GM19372 (cell line): ENCODE results near the gene NAT8.
"Not testable (repeated sequence)": the region's sequence is repeated elsewhere in the genome, so short reads cannot be mapped to it uniquely, and the experiment has no call there.

Experiments
- ATAC-seq: cut with Tn5 transposase; IDR thresholded peaks from one replicate; pipeline ENCODE4 v1.9.1; 2021; ENCODE audit warnings: mild to moderate bottlenecking, low read depth, moderate library complexity; ENCODE audit not compliant: unreplicated experiment

Gene NAT8, protein sequence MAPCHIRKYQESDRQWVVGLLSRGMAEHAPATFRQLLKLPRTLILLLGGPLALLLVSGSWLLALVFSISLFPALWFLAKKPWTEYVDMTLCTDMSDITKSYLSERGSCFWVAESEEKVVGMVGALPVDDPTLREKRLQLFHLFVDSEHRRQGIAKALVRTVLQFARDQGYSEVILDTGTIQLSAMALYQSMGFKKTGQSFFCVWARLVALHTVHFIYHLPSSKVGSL

DNA sequence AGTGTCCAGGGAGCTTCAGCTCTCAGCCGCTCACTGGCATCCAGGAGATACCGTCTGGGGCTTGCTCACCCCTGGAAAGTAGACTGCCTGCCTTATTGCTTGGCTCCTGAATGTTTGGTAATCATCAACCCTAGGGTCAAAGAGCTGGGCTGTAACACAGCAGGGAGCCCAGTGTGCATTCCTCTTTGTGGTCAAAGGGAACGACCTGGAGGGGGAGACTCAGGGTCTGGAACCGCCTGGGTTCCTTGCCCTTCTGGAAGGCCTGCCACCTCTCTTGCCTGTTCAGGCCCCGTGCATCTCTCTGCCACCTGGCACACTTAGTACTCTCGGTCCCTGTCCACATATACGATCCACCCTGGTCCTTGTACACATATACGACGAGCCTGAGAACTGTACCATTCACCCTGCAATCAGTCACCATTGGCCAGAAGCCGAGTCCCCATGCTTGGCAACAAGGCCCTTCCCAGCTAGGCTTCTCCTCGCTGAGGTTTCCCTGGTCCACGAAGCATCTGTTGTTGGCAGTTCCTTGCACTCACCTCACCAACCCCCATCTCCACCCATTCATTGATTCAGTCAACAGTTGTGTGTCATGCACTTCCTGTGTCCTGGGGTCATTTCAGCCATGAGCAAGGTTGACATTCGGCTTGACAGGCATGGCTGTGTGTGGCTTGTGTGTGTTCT lies at the start of gene NAT8:
TSS of gene NAT8 (minus strand) at position 85 of the 681 bp plus-strand sequence. CDS start 794 bp downstream, outside the sequence.
- no peak for ATAC-seq

DNA sequence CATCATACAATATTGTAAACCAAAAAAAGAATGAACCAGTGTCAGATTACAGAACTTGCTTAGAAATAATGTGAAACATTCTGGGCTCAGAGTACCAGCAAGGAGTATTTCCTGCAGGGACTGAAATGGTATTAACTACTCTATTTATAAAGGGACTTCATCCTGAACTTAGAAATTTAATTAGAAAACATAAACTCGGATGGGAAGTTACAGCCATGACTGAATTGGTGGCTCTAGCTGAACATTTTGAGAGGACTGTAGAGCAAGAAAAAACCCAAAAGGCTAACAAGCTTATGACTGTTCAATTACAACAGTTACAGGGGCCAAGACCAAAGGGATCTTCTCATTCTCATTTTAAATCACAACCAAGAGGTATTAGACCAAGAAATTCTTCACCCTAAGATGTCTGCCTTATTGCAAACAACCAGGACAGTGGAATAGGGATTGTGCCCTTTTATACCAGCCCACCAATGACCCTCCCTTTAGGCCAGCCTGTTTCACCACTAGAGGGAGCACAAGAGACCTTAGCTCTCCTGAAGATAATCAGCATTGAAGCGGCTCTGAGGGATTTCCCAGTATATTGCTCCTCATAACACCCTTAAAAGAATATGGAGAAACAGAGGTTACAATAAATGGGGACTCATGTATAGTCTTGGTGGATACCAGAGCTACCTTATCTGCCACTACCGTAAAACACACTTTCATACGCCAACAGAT lies 48.3 kb upstream of the NAT8 start:
- ATAC-seq: not testable (repeated sequence)

- not testable (repeated sequence) for ATAC-seq
Measured at GRCh38 chr2:73688494-73688893, 46.3 kb upstream of the NAT8 start.

DNA sequence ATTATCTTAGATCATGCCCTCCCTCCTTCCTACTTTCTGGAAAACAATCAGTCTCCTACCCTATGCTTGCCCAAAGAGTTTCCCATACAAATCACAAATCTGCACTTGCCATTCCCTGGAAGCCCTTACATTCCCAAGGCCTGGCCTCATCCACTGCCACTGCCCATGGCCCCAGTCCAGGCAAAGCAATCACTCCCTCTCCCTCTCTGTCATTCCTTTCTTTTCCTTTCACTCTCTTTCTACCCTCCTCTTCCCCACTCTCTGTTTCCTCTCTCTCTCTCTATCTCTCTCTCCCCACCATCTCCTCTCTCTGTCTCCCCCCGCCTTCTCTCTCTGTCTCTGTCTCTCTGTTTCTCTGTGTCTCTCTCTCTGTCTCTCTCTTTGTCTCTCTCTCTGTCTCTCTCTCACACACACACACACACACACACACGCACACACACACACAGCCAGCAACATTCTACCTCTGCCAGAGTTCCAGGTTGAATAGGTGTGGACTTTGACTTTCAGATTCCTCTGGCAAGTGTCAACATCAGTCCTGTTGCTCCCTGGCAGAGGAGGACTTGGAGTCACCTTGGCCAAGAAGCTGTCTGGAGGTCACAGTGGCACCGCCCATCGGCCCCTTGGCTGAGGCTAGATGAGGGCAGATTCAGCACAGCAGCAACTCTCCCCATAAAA lies 43.7 kb upstream of the NAT8 start:
- ATAC-seq: no peak

- ATAC-seq: not testable (repeated sequence)
Measured at GRCh38 chr2:73684905-73685304, 42.7 kb upstream of the NAT8 start.

GRCh38 chr2:73684325-73684724 lies 42.1 kb upstream of the NAT8 start:
- ATAC-seq: not testable (repeated sequence)

GRCh38 chr2:73679951-73680571 lies 37.8 kb upstream of the NAT8 start:
- not testable (repeated sequence) for ATAC-seq

- ATAC-seq: not testable (repeated sequence)
Measured at GRCh38 chr2:73679237-73679636, 37.0 kb upstream of the NAT8 start.

GRCh38 chr2:73678008-73678407 lies 35.8 kb upstream of the NAT8 start:
- not testable (repeated sequence) for ATAC-seq

GRCh38 chr2:73676211-73676610 lies 34.0 kb upstream of the NAT8 start:
- not testable (repeated sequence) for ATAC-seq

DNA sequence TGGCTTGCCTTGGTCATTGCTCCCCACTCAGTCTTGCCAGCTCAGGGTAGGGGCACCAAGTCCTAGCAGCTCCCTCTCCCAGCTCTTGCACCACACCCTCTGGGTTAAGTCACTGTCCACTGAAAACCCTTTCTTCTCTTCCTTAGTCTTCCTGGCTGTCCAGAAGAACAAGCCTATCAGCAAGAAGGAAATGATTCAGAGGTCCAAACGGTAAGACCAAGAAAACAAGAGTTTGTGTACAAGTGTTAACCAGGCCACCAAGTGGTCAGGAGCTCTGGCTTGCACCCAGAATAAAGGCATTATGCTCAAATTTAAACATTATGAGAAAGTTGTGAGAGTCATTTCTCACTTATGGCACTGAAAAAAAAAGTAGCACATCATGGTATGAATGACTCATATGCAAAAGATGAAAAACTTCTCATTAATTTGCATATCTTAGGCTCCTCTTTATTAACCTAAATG lies 32.5 kb upstream of the NAT8 start:
- not testable (repeated sequence) for ATAC-seq

GRCh38 chr2:73669976-73670375 lies 27.8 kb upstream of the NAT8 start:
- ATAC-seq: not testable (repeated sequence)

GRCh38 chr2:73667239-73667638 lies 25.0 kb upstream of the NAT8 start:
- not testable (repeated sequence) for ATAC-seq

DNA sequence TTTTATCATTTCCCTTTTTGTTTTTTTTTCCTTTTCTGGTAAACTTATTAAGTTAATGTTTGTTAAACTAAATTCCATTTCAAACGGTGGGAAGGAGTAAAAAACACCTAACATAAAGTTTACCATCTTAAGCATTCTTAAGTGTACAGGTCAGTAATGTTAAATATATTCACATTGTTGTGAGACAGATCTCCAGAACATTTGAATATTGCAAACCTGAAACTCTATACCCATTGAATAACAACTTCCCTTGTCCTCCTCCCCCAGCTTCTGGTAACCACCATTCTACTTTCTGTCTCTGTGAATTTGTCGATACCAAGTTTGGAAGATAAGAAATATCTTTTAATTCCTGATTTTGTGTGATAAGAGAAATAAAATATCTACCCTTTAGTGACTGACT lies 12.0 kb upstream of the NAT8 start:
- ATAC-seq: no peak

- no peak for ATAC-seq
Measured at GRCh38 chr2:73652348-73652747, 10.1 kb upstream of the NAT8 start.

GRCh38 chr2:73651591-73652230 lies 9.5 kb upstream of the NAT8 start:
- no peak for ATAC-seq

DNA sequence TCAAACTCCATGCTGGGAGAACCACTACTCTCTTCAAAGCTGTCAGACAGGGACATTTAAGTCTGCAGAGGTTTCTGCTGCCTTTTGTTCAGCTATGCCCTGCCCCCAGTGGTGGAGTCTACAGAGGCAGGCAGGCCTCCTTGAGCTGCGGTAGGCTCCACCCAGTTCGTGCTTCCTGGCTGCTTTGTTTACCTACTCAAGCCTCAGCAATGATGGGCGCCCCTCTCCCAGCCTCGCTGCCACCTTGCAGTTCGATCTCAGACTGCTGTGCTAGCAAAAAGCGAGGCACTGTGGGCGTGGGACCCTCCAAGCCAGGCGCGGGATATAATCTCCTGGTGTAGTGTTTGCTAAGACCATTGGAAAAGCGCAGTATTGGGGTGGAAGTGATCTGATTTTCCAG lies 5.5 kb upstream of the NAT8 start:
- not testable (repeated sequence) for ATAC-seq

DNA sequence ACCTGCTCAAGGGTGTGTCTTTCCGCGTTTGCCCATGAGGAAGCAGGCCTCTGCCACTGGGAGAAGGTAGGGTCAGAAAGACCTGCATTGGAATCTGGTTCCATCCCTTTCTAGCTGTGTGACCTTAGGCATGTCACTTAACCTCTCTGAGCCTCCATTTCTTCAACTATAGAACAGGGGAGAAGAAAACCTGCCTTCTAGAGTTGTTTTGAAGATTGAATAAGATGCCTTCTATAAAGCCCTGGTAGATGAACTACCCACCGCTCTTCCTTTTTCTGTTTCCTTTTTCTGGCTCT lies 507 bp downstream of the NAT8 start:
- ATAC-seq: no peak

GRCh38 chr2:73640946-73641766 lies 1.1 kb downstream of the NAT8 start:
- no peak for ATAC-seq
